Femur (tissue), 1 donor: ENCODE measurements around the gene RYR2.

ENCODE experiments used
- DNase-seq: peaks from one replicate; pipeline ENCODE4 v3.0.0-alpha.2; 2017

The RYR2 gene

GRCh38 chr1:237473854-237474253 is 431.9 kb downstream of the RYR2 start:
- DNase-seq = no peak

GRCh38 chr1:237478082-237478481 is 436.1 kb downstream of the RYR2 start:
- no peak for DNase-seq

GRCh38 chr1:237478842-237479241 is 436.9 kb downstream of the RYR2 start:
- DNase-seq = no peak

- DNase-seq = no peak
Observed at GRCh38 chr1:237482777-237483176, 440.8 kb downstream of the RYR2 start.

GRCh38 chr1:237492359-237492758 is 450.4 kb downstream of the RYR2 start:
- no peak for DNase-seq

GRCh38 chr1:237500566-237500965 is 458.6 kb downstream of the RYR2 start:
- no peak for DNase-seq

- no peak for DNase-seq
Observed at GRCh38 chr1:237503292-237503691, 461.3 kb downstream of the RYR2 start.

- no peak for DNase-seq
Observed at GRCh38 chr1:237507005-237507404, 465.0 kb downstream of the RYR2 start.

GRCh38 chr1:237509748-237510147 is 467.8 kb downstream of the RYR2 start:
- DNase-seq = no peak

- DNase-seq = no peak
Observed at GRCh38 chr1:237525102-237525501, 483.1 kb downstream of the RYR2 start.

GRCh38 chr1:237527761-237528160 is 485.8 kb downstream of the RYR2 start:
- no peak for DNase-seq

- DNase-seq = no peak
Observed at GRCh38 chr1:237528545-237528944, 486.6 kb downstream of the RYR2 start.

GRCh38 chr1:237539055-237539454 is 497.1 kb downstream of the RYR2 start:
- no peak for DNase-seq

GRCh38 chr1:237542525-237543418 is 500.8 kb downstream of the RYR2 start:
- no peak for DNase-seq

- DNase-seq = no peak
Observed at GRCh38 chr1:237553078-237553477, 511.1 kb downstream of the RYR2 start.

GRCh38 chr1:237556911-237557310 is 514.9 kb downstream of the RYR2 start:
- no peak for DNase-seq

GRCh38 chr1:237562242-237562823 is 520.3 kb downstream of the RYR2 start:
- DNase-seq = no peak

GRCh38 chr1:237565236-237565635 is 523.3 kb downstream of the RYR2 start:
- DNase-seq = no peak

- DNase-seq = no peak
Observed at GRCh38 chr1:237566581-237566980, 524.6 kb downstream of the RYR2 start.

GRCh38 chr1:237568955-237569354 is 527.0 kb downstream of the RYR2 start:
- DNase-seq = no peak

GRCh38 chr1:237570530-237570929 is 528.5 kb downstream of the RYR2 start:
- no peak for DNase-seq

GRCh38 chr1:237574536-237574935 is 532.6 kb downstream of the RYR2 start:
- DNase-seq = no peak

- no peak for DNase-seq
Observed at GRCh38 chr1:237578540-237578939, 536.6 kb downstream of the RYR2 start.

- DNase-seq = no peak
Observed at GRCh38 chr1:237580726-237581125, 538.7 kb downstream of the RYR2 start.

- no peak for DNase-seq
Observed at GRCh38 chr1:237583270-237583669, 541.3 kb downstream of the RYR2 start.
